IMR-90 (cell line): ENCODE results near the gene PTPRH. TPM values are rescaled to one million over a fixed set of nuclear protein-coding genes. Genes with fewer than 3 reads are reported as not detected.

Experiments
- ATAC-seq: fragments of 200-7000 bp; cut with Tn5 transposase; 2 replicates; pipeline ENCODE4 v1.9.1; 2020; ENCODE audit warnings: low read depth, mild to moderate bottlenecking, moderate library complexity
- BruUV-seq: library from RNA; stranded (reverse); fragments of 400-500 nt; replicated peaks from 2 replicates; lab custom pipeline; 2021; lab: Mats Ljungman, UMichigan
- CTCF ChIA-PET: fragments of 300-600 bp; formaldehyde crosslinking; extraction: SDS; loops from one replicate; lab custom pipeline; 2021; ENCODE audit warnings: antibody characterized with exemption; lab: Yijun Ruan, JAX
- POLR2A ChIA-PET: fragments of 300-600 bp; sonication (Branson Sonifier 250); formaldehyde crosslinking; loops from one replicate; lab custom pipeline; 2022; ENCODE audit warnings: antibody characterized with exemption; ENCODE audit not compliant: unreplicated experiment; lab: Charles Lee
- DNase-seq: peaks from one replicate; pipeline ENCODE4 v3.0.0; 2013
- H2AFZ ChIP-seq: replicated peaks from 2 replicates; pipeline ENCODE3; 2013; ENCODE audit warnings: low read length, mild to moderate bottlenecking; ENCODE audit not compliant: poor library complexity
- H2AK5ac ChIP-seq: 2 replicates; pipeline ENCODE4 v1.6.1; 2013; ENCODE audit warnings: low read depth, low read length, inconsistent platforms
- H2AK9ac ChIP-seq: replicated peaks from 2 replicates; pipeline ENCODE3; 2013; ENCODE audit warnings: mild to moderate bottlenecking, low read depth, low read length, moderate library complexity; ENCODE audit not compliant: poor library complexity
- H2BK120ac ChIP-seq: 2 replicates; pipeline ENCODE4 v1.6.1; 2013; ENCODE audit warnings: low read depth, low read length, inconsistent platforms
- H2BK15ac ChIP-seq: 3 replicates; pipeline ENCODE4 v1.6.1; 2013; ENCODE audit warnings: low read depth, low read length, inconsistent platforms
- H2BK20ac ChIP-seq: 2 replicates; pipeline ENCODE4 v1.6.1; 2013; ENCODE audit warnings: low read depth, mild to moderate bottlenecking, inconsistent platforms, low read length, moderate library complexity
- H2BK5ac ChIP-seq: 2 replicates; pipeline ENCODE4 v1.6.1; 2013; ENCODE audit warnings: mild to moderate bottlenecking, low read depth, low read length, inconsistent platforms; ENCODE audit not compliant: poor library complexity, severe bottlenecking
- H3K14ac ChIP-seq: replicated peaks from 2 replicates; pipeline ENCODE4 v1.6.1; 2013; ENCODE audit warnings: low read depth, low read length, inconsistent platforms
- H3K18ac ChIP-seq: 2 replicates; pipeline ENCODE4 v1.6.1; 2013; ENCODE audit warnings: low read depth, low read length, control low read depth
- H3K23ac ChIP-seq: 2 replicates; pipeline ENCODE4 v1.6.1; 2013; ENCODE audit warnings: low read depth, low read length, inconsistent platforms
- H3K27ac ChIP-seq: 2 replicates; pipeline ENCODE4 v1.5.1; 2013; ENCODE audit warnings: mild to moderate bottlenecking, control low read depth, low read length; ENCODE audit not compliant: insufficient read depth
- H3K27me3 ChIP-seq: 2 replicates; pipeline ENCODE4 v1.6.1; 2013; ENCODE audit warnings: low read length; ENCODE audit not compliant: control insufficient read depth, insufficient read depth
- H3K36me3 ChIP-seq: 2 replicates; pipeline ENCODE4 v1.6.1; 2013; ENCODE audit warnings: low read length, mixed read lengths; ENCODE audit not compliant: control insufficient read depth, insufficient read depth
- H3K4ac ChIP-seq: 2 replicates; pipeline ENCODE4 v1.6.1; 2013; ENCODE audit warnings: low read depth, low read length, inconsistent platforms
- H3K4me1 ChIP-seq: 2 replicates; pipeline ENCODE4 v1.6.1; 2013; ENCODE audit warnings: low read length, mixed read lengths; ENCODE audit not compliant: control insufficient read depth, insufficient read depth
- H3K4me2 ChIP-seq: 2 replicates; pipeline ENCODE4 v1.6.1; 2013; ENCODE audit warnings: low read depth, mild to moderate bottlenecking, control low read depth, low read length, moderate library complexity
- H3K4me3 ChIP-seq: 2 replicates; pipeline ENCODE4 v1.5.1; 2013; ENCODE audit warnings: low read depth, mild to moderate bottlenecking, control low read depth, low read length, moderate library complexity; ENCODE audit not compliant: insufficient read depth
- H3K56ac ChIP-seq: 2 replicates; pipeline ENCODE4 v1.6.1; 2013; ENCODE audit warnings: low read length, inconsistent platforms; ENCODE audit not compliant: insufficient read depth; ENCODE audit errors: extremely low read depth
- H3K79me1 ChIP-seq, 2 experiments: 2 replicates each; pipeline ENCODE4 v1.6.1; 2013; ENCODE audit warnings: low read length in 2 of 2, inconsistent platforms in 1 of 2, low read depth in 1 of 2
- H3K9ac ChIP-seq: 2 replicates; pipeline ENCODE4 v1.6.1; 2013; ENCODE audit warnings: low read depth, low read length, control low read depth
- H3K9me1 ChIP-seq: 2 replicates; pipeline ENCODE4 v1.6.1; 2013; ENCODE audit warnings: low read length, inconsistent platforms; ENCODE audit not compliant: insufficient read depth
- H3K9me3 ChIP-seq: 2 replicates; pipeline ENCODE4 v1.6.1; 2013; ENCODE audit warnings: low read length; ENCODE audit not compliant: control insufficient read depth, insufficient read depth
- H4K20me1 ChIP-seq: 2 replicates; pipeline ENCODE4 v1.6.1; 2013; ENCODE audit warnings: low read length, inconsistent platforms; ENCODE audit not compliant: insufficient read depth
- H4K5ac ChIP-seq: 2 replicates; pipeline ENCODE4 v1.6.1; 2013; ENCODE audit warnings: mild to moderate bottlenecking, low read depth, low read length, control low read depth
- H4K8ac ChIP-seq, 2 experiments: 2 replicates each; pipeline ENCODE4 v1.6.1; 2013; ENCODE audit warnings: low read depth in 2 of 2, low read length in 2 of 2, control low read depth in 1 of 2, inconsistent platforms in 1 of 2
- H4K91ac ChIP-seq: 2 replicates; pipeline ENCODE4 v1.6.1; 2013; ENCODE audit warnings: low read depth, low read length, inconsistent platforms; ENCODE audit not compliant: insufficient read depth
- BHLHE40 ChIP-seq: fragments of 150-350 bp; IDR thresholded peaks from 2 replicates; pipeline ENCODE4 v1.6.1; 2016; ENCODE audit warnings: mild to moderate bottlenecking, low read depth, low read length
- CEBPB ChIP-seq: IDR thresholded peaks from 2 replicates; pipeline ENCODE4 v1.6.1; 2012; ENCODE audit warnings: low read depth, low read length, improper control_type of control experiment
- CHD1 ChIP-seq: IDR thresholded peaks from 2 replicates; pipeline ENCODE4 v1.6.1; 2012; ENCODE audit warnings: low read depth, low read length, improper control_type of control experiment
- FOS ChIP-seq: fragments of 150-350 bp; IDR thresholded peaks from 2 replicates; pipeline ENCODE4 v1.6.1; 2016; ENCODE audit warnings: low read depth, low read length
- MAFK ChIP-seq: IDR thresholded peaks from 2 replicates; pipeline ENCODE4 v1.6.1; 2012; ENCODE audit warnings: low read depth, low read length, improper control_type of control experiment
- MAZ ChIP-seq: IDR thresholded peaks from 2 replicates; pipeline ENCODE4 v1.6.1; 2012; ENCODE audit warnings: low read depth, mild to moderate bottlenecking, low read length, improper control_type of control experiment, moderate library complexity, borderline replicate concordance
- MXI1 ChIP-seq: IDR thresholded peaks from 2 replicates; pipeline ENCODE4 v1.6.1; 2012; ENCODE audit warnings: low read depth, mild to moderate bottlenecking, low read length, moderate library complexity, borderline replicate concordance
- NFE2L2 ChIP-seq: fragments of 150-350 bp; IDR thresholded peaks from 2 replicates; pipeline ENCODE4 v1.6.1; 2016; ENCODE audit warnings: low read depth, mild to moderate bottlenecking, low read length
- RAD21 ChIP-seq: IDR thresholded peaks from 2 replicates; pipeline ENCODE4 v1.6.1; 2012; ENCODE audit warnings: low read length, improper control_type of control experiment
- RFX5 ChIP-seq: IDR thresholded peaks from 2 replicates; pipeline ENCODE4 v1.8.0; 2012; ENCODE audit warnings: low read depth, mild to moderate bottlenecking, low read length, moderate library complexity
- SMC3 ChIP-seq: fragments of 150-350 bp; IDR thresholded peaks from 2 replicates; pipeline ENCODE4 v1.6.1; 2016; ENCODE audit warnings: low read depth, mild to moderate bottlenecking, antibody characterized with exemption, low read length, moderate library complexity
- USF2 ChIP-seq: fragments of 150-350 bp; IDR thresholded peaks from 2 replicates; pipeline ENCODE4 v1.6.1; 2017; ENCODE audit warnings: mild to moderate bottlenecking, antibody characterized with exemption, low read length, low read depth
- WGBS, 2 experiments: methylation state at CpG; one replicate each; pipeline versions ENCODE4 v1.1.5 to v1.1.7; 2013; ENCODE audit warnings: missing lambda C conversion rate in 2 of 2; ENCODE audit not compliant: insufficient read length in 1 of 2; ENCODE audit errors: extremely low coverage in 2 of 2; 5-methylcytosine and 5-hydroxymethylcytosine counted together
- dilution Hi-C: fragments of 300-500 bp; cut with HindIII; formaldehyde crosslinking; loops from one replicate; pipeline ENCODE4 v1.14.3; 2018; ENCODE audit warnings: low sequenced_read_pairs; ENCODE audit not compliant: unreplicated experiment
- in situ Hi-C: fragments of 300-500 bp; cut with MboI; formaldehyde crosslinking; loops from 3 replicates; pipeline ENCODE4 v1.14.3; 2019; ENCODE audit warnings: low sequenced_read_pairs, inconsistent platforms, mixed read lengths
- intact Hi-C: fragments of 100-400 bp; cut with micrococcal nuclease; formaldehyde crosslinking; loops from 2 replicates; pipeline ENCODE4 v1.10.0; 2022
- polyA plus RNA-seq, 3 experiments: library from polyadenylated mRNA; depleted of rRNA; stranded (reverse); fragments of >200 nt; gene quantifications; 2 replicates each; pipeline ENCODE4 v1.2.3, GENCODE V29; 2012; ENCODE audit warnings: low replicate concordance in 1 of 3
- total RNA-seq: library from RNA; depleted of rRNA; stranded (reverse); fragments of >200 nt; gene quantifications from 2 replicates; pipeline ENCODE4 v1.2.3, GENCODE V29; 2012
- TF ChIP-seq, protein P1 (sequence below): fragments of 150-350 bp; IDR thresholded peaks from 2 replicates; pipeline ENCODE4 v1.6.1; 2016; ENCODE audit warnings: low read depth, mild to moderate bottlenecking, low read length, moderate library complexity, borderline replicate concordance
- TF ChIP-seq, protein P2 (sequence below): conservative IDR thresholded peaks from 2 replicates; pipeline ENCODE4 v1.5.1; 2012; ENCODE audit warnings: mild to moderate bottlenecking, low read depth, low read length, improper control_type of control experiment

Gene PTPRH
- total and polyA plus RNA-seq, 2 of the 4 experiments (the other 2 are of a cell fraction): 1.3 to 3.4 TPM

DNA sequence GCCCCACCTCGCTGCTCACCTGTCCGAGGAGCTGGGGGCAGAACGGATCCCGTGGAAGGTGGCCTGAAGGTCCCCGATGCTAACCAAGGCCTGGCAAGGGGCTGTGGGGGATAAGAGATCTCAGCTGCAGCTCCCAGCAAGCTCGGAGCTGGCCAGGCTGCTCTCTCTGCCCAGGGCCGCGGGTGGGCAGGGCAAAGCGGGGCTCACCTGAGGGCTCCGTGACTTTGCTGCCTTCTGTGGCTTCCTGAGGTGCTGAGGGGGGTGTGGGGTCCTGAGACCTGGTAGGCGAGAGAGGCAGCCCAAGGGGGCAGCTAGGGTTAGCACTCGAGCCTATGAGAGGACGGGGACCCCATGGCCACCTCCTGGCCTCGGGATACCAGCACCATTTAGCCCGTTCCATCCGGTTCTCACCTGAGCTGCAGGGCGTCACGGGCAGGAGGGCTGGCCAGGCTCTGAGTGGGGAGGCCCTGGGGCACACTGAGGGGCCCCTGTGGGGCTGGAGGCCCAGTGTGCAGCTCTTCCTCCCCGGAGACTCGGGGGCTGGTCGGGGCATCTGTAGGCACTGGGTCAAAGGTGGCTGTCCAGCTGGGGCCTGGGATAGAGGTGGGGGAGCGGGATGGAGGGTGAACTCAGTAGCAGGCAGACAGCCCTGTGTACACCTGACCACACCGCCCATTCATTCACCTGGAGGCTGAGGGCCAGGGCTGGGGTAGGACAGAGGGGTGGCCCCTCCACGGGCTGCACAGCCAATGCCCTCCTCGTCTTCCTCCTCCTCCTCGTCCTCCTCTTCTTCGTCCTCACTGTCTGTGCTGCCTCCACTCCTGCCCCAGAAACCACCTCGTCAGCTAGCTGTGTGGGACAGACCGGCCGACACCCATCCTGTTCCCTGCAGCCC is 22.3 kb upstream of the PTPRH start:
- no TSS peak for BruUV-seq
- H2AK9ac ChIP-seq: peak overlapping the region; percentile 42
- no peak overlapping the region for H2BK120ac ChIP-seq
- H4K91ac ChIP-seq: no peak overlapping the region
- H3K9ac ChIP-seq: no peak overlapping the region
- dilution Hi-C loops (no loop called here), intact Hi-C loops (no loop called here), in situ Hi-C loops (no loop called here)
- H2AK5ac ChIP-seq: no peak overlapping the region
- POLR2A ChIA-PET: no interaction called here
- no peak overlapping the region for H3K14ac ChIP-seq
- no peak overlapping the region for H3K23ac ChIP-seq
- CTCF ChIA-PET: no interaction called here
- H3K18ac ChIP-seq: no peak overlapping the region
- H3K79me1 ChIP-seq: peaks cover 6 to 16% of the 10 kb centered on the region in 2 experiments; a peak in 3 of 4 replicates
- H2AFZ ChIP-seq: no peak overlapping the region
- no peak for TF ChIP-seq MAFK
- TF ChIP-seq CEBPB: no peak
- TF ChIP-seq MAZ: no peak
- TF ChIP-seq, protein P1, sequence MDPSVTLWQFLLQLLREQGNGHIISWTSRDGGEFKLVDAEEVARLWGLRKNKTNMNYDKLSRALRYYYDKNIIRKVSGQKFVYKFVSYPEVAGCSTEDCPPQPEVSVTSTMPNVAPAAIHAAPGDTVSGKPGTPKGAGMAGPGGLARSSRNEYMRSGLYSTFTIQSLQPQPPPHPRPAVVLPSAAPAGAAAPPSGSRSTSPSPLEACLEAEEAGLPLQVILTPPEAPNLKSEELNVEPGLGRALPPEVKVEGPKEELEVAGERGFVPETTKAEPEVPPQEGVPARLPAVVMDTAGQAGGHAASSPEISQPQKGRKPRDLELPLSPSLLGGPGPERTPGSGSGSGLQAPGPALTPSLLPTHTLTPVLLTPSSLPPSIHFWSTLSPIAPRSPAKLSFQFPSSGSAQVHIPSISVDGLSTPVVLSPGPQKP: no peak
- no peak for TF ChIP-seq CHD1
- TF ChIP-seq MXI1: no peak
- no peak for TF ChIP-seq USF2
- TF ChIP-seq SMC3: no peak
- TF ChIP-seq RAD21: no peak
- no peak for TF ChIP-seq RFX5
- TF ChIP-seq, protein P2, sequence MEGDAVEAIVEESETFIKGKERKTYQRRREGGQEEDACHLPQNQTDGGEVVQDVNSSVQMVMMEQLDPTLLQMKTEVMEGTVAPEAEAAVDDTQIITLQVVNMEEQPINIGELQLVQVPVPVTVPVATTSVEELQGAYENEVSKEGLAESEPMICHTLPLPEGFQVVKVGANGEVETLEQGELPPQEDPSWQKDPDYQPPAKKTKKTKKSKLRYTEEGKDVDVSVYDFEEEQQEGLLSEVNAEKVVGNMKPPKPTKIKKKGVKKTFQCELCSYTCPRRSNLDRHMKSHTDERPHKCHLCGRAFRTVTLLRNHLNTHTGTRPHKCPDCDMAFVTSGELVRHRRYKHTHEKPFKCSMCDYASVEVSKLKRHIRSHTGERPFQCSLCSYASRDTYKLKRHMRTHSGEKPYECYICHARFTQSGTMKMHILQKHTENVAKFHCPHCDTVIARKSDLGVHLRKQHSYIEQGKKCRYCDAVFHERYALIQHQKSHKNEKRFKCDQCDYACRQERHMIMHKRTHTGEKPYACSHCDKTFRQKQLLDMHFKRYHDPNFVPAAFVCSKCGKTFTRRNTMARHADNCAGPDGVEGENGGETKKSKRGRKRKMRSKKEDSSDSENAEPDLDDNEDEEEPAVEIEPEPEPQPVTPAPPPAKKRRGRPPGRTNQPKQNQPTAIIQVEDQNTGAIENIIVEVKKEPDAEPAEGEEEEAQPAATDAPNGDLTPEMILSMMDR: no peak
- TF ChIP-seq NFE2L2: no peak
- no peak for TF ChIP-seq FOS
- TF ChIP-seq BHLHE40: no peak
- H3K27me3 ChIP-seq: no peaks in the 10 kb centered on the region
- no peak overlapping the region for H3K56ac ChIP-seq
- peaks cover 62% of the 10 kb centered on the region for H3K36me3 ChIP-seq
- H2BK20ac ChIP-seq: no peak overlapping the region
- H2BK5ac ChIP-seq: no peak overlapping the region
- no peak for ATAC-seq
- no peak overlapping the region for H2BK15ac ChIP-seq
- no peak overlapping the region for H4K8ac ChIP-seq
- no peak overlapping the region for H3K4me2 ChIP-seq
- H3K27ac ChIP-seq: no peak overlapping the region
- no peak overlapping the region for H4K5ac ChIP-seq
- WGBS, 2 experiments: 93% methylated on average over 11 of the region's 30 CpGs; no CpG with 5 or more reads in 1 of the 2 experiments
- no peaks in the 10 kb centered on the region for H3K9me1 ChIP-seq
- H3K4ac ChIP-seq: no peak overlapping the region
- H4K20me1 ChIP-seq: peaks cover 15% of the 10 kb centered on the region
- no peak overlapping the region for H3K4me3 ChIP-seq
- H3K4me1 ChIP-seq: no peaks in the 10 kb centered on the region
- no peaks in the 10 kb centered on the region for H3K9me3 ChIP-seq
- no peak for DNase-seq
